ENCODE data around the gene IQSEC3.
A peak's percentile ranks its signal among the peaks of the same experiment; 100 is the strongest.

Gene IQSEC3

GRCh38 chr12:176321-177181 is 110.0 kb downstream of the IQSEC3 start:
- no peaks in the 10 kb centered on the region for H4K20me1 ChIP-seq (ENCODE audit: insufficient read depth, low read length)
- peak overlapping the region; percentile 34; the same call in 1 of the 2 replicates for H3K4me2 ChIP-seq (ENCODE audit: low read depth, low read length)
- no peak overlapping the region for H3K9ac ChIP-seq (ENCODE audit: low read length)
- H3K27ac ChIP-seq (ENCODE audit: low read length), result no peak overlapping the region
- H3K79me2 ChIP-seq (ENCODE audit: low read length), result no peaks in the 10 kb centered on the region
- H3K9me2 ChIP-seq (replicated peaks; ENCODE audit: insufficient read depth, low read length), result no peaks in the 10 kb centered on the region
- H3K27me3 ChIP-seq (replicated peaks; ENCODE audit: insufficient read depth, low read length), result 0 out of 2 replicates have a peak, but pooled peaks cover 4% of the 10 kb centered on the region
- no peaks in the 10 kb centered on the region for H3K36me3 ChIP-seq (replicated peaks; ENCODE audit: insufficient read depth, low read length)
- H2AFZ ChIP-seq (ENCODE audit: low read length), result peak overlapping the region; percentile 53; the same call in 1 of the 2 replicates
- H3F3A ChIP-seq (ENCODE audit: insufficient read depth, low read length), result no peaks in the 10 kb centered on the region
- DNase-seq, result no peak
- no peaks in the 10 kb centered on the region for H3K9me3 ChIP-seq (replicated peaks; ENCODE audit: insufficient read depth, low read length)
- peaks cover 20% of the 10 kb centered on the region for H3K4me1 ChIP-seq (ENCODE audit: low read length)
- no peak overlapping the region for H3K4me3 ChIP-seq (ENCODE audit: low read length)
- TF ChIP-seq EZH2phosphoT487 (IDR thresholded peaks at IDR 0.05; ENCODE audit: low read length) (no peak), EZH2 (optimal IDR thresholded peaks at IDR 0.05; ENCODE audit: low read depth, low read length) (no peak)
- TF ChIP-seq, protein P1, sequence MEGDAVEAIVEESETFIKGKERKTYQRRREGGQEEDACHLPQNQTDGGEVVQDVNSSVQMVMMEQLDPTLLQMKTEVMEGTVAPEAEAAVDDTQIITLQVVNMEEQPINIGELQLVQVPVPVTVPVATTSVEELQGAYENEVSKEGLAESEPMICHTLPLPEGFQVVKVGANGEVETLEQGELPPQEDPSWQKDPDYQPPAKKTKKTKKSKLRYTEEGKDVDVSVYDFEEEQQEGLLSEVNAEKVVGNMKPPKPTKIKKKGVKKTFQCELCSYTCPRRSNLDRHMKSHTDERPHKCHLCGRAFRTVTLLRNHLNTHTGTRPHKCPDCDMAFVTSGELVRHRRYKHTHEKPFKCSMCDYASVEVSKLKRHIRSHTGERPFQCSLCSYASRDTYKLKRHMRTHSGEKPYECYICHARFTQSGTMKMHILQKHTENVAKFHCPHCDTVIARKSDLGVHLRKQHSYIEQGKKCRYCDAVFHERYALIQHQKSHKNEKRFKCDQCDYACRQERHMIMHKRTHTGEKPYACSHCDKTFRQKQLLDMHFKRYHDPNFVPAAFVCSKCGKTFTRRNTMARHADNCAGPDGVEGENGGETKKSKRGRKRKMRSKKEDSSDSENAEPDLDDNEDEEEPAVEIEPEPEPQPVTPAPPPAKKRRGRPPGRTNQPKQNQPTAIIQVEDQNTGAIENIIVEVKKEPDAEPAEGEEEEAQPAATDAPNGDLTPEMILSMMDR (IDR thresholded peaks at IDR 0.05; ENCODE audit: low read length), result no peak

DNA sequence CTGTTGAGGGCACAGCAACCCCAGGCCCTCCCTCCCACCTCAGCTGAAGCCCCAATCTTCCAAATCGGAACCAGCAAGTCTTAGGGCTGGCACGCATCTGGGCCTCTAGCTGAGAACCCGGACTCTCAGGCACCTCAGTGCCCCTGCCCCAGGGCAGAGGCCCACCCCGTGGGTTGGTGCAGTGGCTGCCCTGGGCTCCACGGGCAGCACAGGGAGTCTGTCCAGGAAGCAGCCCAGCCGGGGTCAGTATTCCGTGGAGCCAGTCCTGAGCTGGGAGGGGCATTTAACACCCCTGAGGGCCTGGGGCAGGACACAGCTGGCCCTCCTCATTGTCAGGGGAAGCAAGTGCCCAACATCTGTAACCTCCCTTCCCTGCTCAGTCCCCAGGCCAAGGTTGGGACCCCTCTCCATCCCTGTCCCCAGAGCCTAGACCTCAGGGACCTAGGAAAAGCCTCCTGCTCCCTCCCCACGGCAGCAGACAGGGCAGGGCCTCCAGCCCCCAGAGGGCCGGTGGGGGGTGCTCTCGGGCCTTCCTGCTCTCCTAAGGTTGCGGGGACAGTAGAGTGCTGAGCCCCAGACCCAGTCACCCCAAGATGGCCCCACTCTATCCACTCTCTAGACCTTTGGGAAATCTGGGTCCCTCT is 110.9 kb downstream of the IQSEC3 start:
- Histone ChIP-seq H3K79me2 (ENCODE audit: low read length) (no peaks in the 10 kb centered on the region), H3K9me2 (replicated peaks; ENCODE audit: insufficient read depth, low read length) (no peaks in the 10 kb centered on the region), H3K9ac (ENCODE audit: low read length) (no peak overlapping the region), H2AFZ (ENCODE audit: low read length) (no peak overlapping the region), H4K20me1 (ENCODE audit: insufficient read depth, low read length) (no peaks in the 10 kb centered on the region), H3K27ac (ENCODE audit: low read length) (no peak overlapping the region), H3K4me2 (ENCODE audit: low read depth, low read length) (no peak overlapping the region), H3K4me1 (ENCODE audit: low read length) (peaks cover 20% of the 10 kb centered on the region), H3K27me3 (replicated peaks; ENCODE audit: insufficient read depth, low read length) (0 out of 2 replicates have a peak, but pooled peaks cover 4% of the 10 kb centered on the region), H3K36me3 (replicated peaks; ENCODE audit: insufficient read depth, low read length) (no peaks in the 10 kb centered on the region), H3K4me3 (ENCODE audit: low read length) (no peak overlapping the region), H3F3A (ENCODE audit: insufficient read depth, low read length) (no peaks in the 10 kb centered on the region), H3K9me3 (replicated peaks; ENCODE audit: insufficient read depth, low read length) (no peaks in the 10 kb centered on the region)
- TF ChIP-seq, protein P1 (IDR thresholded peaks at IDR 0.05; ENCODE audit: low read length), result no peak
- TF ChIP-seq EZH2phosphoT487 (IDR thresholded peaks at IDR 0.05; ENCODE audit: low read length) (no peak), EZH2 (optimal IDR thresholded peaks at IDR 0.05; ENCODE audit: low read depth, low read length) (no peak)
- no peak for DNase-seq

DNA sequence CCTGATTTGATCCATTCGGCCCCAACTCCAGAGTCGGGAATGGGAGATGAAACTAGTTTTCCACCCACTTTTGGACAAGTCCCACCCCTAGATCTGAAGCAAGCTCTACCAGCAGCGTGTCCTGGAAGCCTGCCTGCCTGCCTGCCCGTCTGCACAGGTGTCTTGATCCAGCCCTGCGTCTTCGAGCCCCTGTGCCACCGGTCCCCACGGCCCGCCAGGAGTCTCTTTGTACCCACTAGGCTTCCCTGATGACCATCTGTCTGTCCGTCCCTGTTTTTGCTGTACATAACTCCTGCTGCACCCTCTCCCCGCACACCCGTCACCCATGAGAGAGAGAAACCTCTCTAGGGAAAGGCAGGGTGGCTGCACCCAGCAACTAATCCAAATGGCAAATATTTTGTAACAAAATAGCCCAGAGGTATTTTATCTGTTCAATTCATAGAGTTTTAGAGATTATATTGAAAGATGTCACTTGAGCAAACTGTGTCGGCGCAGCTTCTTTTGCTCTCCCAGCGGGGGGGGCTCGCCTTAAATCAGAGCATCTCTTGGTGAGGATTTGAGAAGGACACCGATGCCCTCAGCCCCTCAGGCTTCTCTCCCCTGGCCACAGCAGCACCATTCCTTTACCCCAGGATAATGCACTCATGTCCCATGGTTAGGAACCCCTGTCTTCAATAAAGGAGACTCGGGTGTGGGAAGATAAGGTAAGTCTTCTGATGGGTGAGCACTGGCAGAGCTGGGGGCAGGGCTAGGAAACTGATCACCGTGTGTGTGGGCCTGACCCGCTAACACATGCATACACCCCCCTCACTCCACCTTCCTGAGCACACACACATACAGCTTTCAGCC is 111.6 kb downstream of the IQSEC3 start:
- Histone ChIP-seq H3K9me3 (replicated peaks; ENCODE audit: insufficient read depth, low read length) (no peaks in the 10 kb centered on the region), H3K4me3 (ENCODE audit: low read length) (no peak overlapping the region)

More for the DNA sequence above, 111.6 kb downstream of the IQSEC3 start:
- Histone ChIP-seq H3K36me3 (replicated peaks; ENCODE audit: insufficient read depth, low read length) (no peaks in the 10 kb centered on the region), H3K4me1 (ENCODE audit: low read length) (peaks cover 20% of the 10 kb centered on the region), H2AFZ (ENCODE audit: low read length) (no peak overlapping the region), H3K27ac (ENCODE audit: low read length) (no peak overlapping the region), H4K20me1 (ENCODE audit: insufficient read depth, low read length) (no peaks in the 10 kb centered on the region), H3K79me2 (ENCODE audit: low read length) (no peaks in the 10 kb centered on the region), H3K9ac (ENCODE audit: low read length) (no peak overlapping the region), H3K4me2 (ENCODE audit: low read depth, low read length) (no peak overlapping the region), H3K9me2 (replicated peaks; ENCODE audit: insufficient read depth, low read length) (no peaks in the 10 kb centered on the region), H3F3A (ENCODE audit: insufficient read depth, low read length) (no peaks in the 10 kb centered on the region), H3K27me3 (replicated peaks; ENCODE audit: insufficient read depth, low read length) (no peaks in the 10 kb centered on the region)
- TF ChIP-seq, protein P1 (IDR thresholded peaks at IDR 0.05; ENCODE audit: low read length), result no peak
- TF ChIP-seq EZH2 (optimal IDR thresholded peaks at IDR 0.05; ENCODE audit: low read depth, low read length) (no peak), EZH2phosphoT487 (IDR thresholded peaks at IDR 0.05; ENCODE audit: low read length) (no peak)
- DNase-seq, result no peak
